ENCODE data around the gene PTPRG. TPM values are rescaled to one million over a fixed set of nuclear protein-coding genes. Genes with fewer than 3 reads are reported as not detected.

Gene PTPRG
- total and polyA plus RNA-seq, 8 donors: 50.9 to 88.4 (median 54.4) TPM

DNA sequence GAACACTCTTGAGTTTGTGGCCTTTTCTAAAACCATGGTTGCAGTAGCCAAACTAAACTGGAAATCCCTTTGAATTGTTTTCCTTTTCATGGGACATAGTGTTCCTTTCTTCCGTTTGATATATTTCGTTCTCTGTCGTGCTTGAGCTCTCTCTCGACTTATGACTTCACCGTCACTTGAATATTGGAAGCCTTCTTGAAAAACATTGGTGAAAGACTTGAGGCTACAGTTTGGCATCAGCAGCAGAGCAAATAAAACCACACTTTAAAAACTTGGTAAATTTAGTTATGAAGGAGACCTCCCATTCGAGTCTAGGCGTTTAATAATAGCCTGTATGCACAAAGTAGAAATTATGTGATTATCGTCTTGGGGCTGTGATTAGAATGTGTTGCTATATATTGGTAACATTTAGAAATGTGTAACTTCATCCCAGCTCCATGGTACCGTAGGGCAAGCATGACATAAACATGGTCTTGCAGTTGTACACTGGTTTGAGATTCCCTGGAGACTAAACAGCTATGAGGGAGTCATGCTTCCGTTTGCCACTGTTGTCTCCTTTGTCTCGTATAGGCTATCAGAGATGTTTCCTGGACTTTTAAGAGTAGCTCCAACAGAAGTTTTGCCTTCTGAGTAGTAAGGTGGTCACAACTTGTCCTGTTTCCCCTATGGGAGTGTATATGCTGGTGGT is 122.3 kb downstream of the PTPRG start:
- TF ChIP-seq, protein P1, sequence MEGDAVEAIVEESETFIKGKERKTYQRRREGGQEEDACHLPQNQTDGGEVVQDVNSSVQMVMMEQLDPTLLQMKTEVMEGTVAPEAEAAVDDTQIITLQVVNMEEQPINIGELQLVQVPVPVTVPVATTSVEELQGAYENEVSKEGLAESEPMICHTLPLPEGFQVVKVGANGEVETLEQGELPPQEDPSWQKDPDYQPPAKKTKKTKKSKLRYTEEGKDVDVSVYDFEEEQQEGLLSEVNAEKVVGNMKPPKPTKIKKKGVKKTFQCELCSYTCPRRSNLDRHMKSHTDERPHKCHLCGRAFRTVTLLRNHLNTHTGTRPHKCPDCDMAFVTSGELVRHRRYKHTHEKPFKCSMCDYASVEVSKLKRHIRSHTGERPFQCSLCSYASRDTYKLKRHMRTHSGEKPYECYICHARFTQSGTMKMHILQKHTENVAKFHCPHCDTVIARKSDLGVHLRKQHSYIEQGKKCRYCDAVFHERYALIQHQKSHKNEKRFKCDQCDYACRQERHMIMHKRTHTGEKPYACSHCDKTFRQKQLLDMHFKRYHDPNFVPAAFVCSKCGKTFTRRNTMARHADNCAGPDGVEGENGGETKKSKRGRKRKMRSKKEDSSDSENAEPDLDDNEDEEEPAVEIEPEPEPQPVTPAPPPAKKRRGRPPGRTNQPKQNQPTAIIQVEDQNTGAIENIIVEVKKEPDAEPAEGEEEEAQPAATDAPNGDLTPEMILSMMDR (IDR thresholded peaks at IDR 0.05): no peak
- H3K27ac ChIP-seq: no peak overlapping the region
- no peaks in the 10 kb centered on the region for H3K9me3 ChIP-seq
- no peaks in the 10 kb centered on the region for H3K36me3 ChIP-seq
- no peaks in the 10 kb centered on the region for H3K27me3 ChIP-seq
- no peak overlapping the region for H3K4me3 ChIP-seq
- ATAC-seq (no peak), DNase-seq (no peak)
- intact Hi-C loops (cut with DNase I): no loop called here
- peaks cover 0 to 2% of the 10 kb centered on the region in 2 donors for H3K4me1 ChIP-seq

DNA sequence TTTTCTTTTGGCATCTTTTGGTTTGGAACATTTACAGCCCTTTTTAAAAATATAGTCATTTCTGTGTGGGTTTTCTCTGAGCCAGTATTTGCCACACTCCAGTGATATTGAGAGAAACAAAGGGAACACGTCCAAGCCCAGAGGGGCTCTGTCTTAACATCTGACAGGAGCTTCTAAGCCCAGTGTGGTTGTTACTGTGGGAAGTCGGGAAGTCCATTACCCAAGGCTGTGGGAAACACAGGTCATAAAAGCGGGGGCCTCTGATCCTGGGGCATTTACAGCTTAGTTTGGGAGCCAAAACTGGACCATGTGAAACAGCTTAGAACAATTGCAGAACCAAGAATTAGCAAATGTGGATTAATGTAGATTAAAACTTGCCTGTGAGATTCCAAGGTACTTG is 123.0 kb downstream of the PTPRG start:
- Histone ChIP-seq H3K36me3 (no peaks in the 10 kb centered on the region), H3K27me3 (no peaks in the 10 kb centered on the region), H3K9me3 (no peaks in the 10 kb centered on the region), H3K4me1 (peaks cover 0 to 2% of the 10 kb centered on the region in 2 donors), H3K27ac (no peak overlapping the region), H3K4me3 (no peak overlapping the region)
- no peak for ATAC-seq
- intact Hi-C loops (cut with DNase I): no loop called here
- TF ChIP-seq, protein P1 (IDR thresholded peaks at IDR 0.05): no peak
- no peak for DNase-seq

DNA sequence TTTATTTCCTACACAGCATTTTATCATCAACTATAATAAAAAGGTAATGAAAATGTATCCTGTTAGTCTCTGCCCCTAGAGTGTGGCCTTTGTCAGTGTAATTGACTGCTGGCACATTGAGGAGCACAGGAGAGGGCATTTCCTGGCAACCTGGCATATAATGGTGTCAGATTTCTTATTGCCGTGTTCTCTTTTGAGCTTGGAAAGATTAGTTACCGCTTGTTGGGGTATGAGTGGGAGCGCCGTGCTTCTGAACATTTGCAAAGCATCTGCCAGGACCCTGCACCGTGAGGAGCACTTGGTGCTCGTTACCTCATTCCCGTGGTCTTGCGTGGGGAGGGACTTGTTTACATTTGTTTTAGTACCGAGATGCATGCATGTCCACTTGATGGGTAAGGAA is 124.4 kb downstream of the PTPRG start:
- no peaks in the 10 kb centered on the region for H3K27me3 ChIP-seq
- no peaks in the 10 kb centered on the region for H3K9me3 ChIP-seq
- no peak overlapping the region for H3K4me3 ChIP-seq
- TF ChIP-seq, protein P1 (IDR thresholded peaks at IDR 0.05): no peak
- no peak for DNase-seq
- H3K27ac ChIP-seq: no peak overlapping the region
- peak; percentile 85 for ATAC-seq
- intact Hi-C loops (cut with DNase I): no loop called here
- H3K36me3 ChIP-seq: no peaks in the 10 kb centered on the region
- H3K4me1 ChIP-seq: peaks cover 0 to 2% of the 10 kb centered on the region in 2 donors

DNA sequence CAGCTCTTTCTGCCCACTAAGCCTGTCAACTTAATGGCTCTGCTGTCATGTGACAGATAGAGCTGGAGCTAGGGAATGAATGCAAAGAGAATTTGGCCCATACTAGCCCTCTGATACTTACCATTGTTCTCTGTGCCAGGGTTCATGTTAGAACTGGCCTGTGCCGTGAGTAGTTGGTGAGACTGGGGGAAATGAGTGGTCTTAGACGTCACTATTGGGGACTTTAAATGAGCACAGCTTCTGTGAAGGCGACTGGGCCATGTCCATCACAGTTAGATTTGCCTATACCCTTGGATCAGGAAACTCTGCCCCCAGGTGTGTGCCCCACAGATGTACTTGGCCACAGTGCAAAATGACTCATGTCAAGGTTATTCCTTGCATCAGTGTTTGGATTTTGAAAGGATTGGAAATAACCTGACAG is 124.9 kb downstream of the PTPRG start:
- no peak overlapping the region for H3K27ac ChIP-seq
- peaks cover 0 to 2% of the 10 kb centered on the region in 2 donors for H3K4me1 ChIP-seq
- TF ChIP-seq, protein P1 (IDR thresholded peaks at IDR 0.05): no peak
- H3K9me3 ChIP-seq: no peaks in the 10 kb centered on the region
- intact Hi-C loops (cut with DNase I): no loop called here
- H3K36me3 ChIP-seq: no peaks in the 10 kb centered on the region
- H3K27me3 ChIP-seq: no peaks in the 10 kb centered on the region
- peak; percentile 43 for ATAC-seq
- no peak for DNase-seq
- no peak overlapping the region for H3K4me3 ChIP-seq

DNA sequence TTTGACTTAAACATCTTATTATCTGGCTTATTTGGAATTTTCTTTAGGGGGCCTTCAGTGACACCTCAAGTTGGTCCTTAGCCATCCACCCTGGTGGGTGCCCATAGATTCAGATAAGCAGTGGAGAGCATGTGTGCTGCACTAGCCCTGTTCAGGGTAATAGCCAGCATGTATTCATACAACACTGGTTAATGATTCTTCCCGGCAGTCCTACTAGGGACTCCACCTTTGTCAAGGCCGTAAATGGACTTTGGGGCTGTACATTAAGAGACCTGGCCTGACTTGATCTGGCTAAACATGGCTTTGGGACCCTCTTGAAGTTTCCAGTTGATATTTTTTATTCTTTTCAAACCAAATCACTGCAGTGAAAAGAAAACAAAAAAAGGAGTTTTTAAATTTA is 125.8 kb downstream of the PTPRG start:
- Histone ChIP-seq H3K36me3 (no peaks in the 10 kb centered on the region), H3K9me3 (no peaks in the 10 kb centered on the region), H3K4me3 (no peak overlapping the region), H3K27me3 (no peaks in the 10 kb centered on the region), H3K4me1 (peaks cover 0 to 2% of the 10 kb centered on the region in 2 donors), H3K27ac (no peak overlapping the region)
- intact Hi-C loops (cut with DNase I): no loop called here
- DNase-seq (no peak), ATAC-seq (no peak)
- TF ChIP-seq, protein P1 (IDR thresholded peaks at IDR 0.05): no peak

Data from left lung (tissue), 10 donors.